B cell (primary cell): ENCODE results near the gene PITRM1. TPM values are rescaled to one million over a fixed set of nuclear protein-coding genes. Genes with fewer than 3 reads are reported as not detected.
"Not testable (repeated sequence)": the region's sequence is repeated elsewhere in the genome, so short reads cannot be mapped to it uniquely, and the experiment has no call there.

Source experiments
- ATAC-seq: fragments of 200-7000 bp; cut with Tn5 transposase; one replicate; pipeline ENCODE4 v1.10.0; 2021; ENCODE audit warnings: low read depth, mild to moderate bottlenecking, moderate number of reproducible peaks, moderate library complexity
- CTCF ChIA-PET: fragments of 350-600 bp; sonication (Branson Sonifier 250); formaldehyde crosslinking; loops from one replicate; lab custom pipeline; 2021; ENCODE audit warnings: antibody characterized with exemption, inconsistent platforms; lab: Charles Lee
- POLR2A ChIA-PET: fragments of 350-600 bp; sonication (Branson Sonifier 250); formaldehyde crosslinking; loops from one replicate; lab custom pipeline; 2021; ENCODE audit warnings: antibody characterized with exemption; lab: Charles Lee
- DNase-seq: peaks from one replicate; pipeline ENCODE4 v3.0.0; 2013
- H2AFZ ChIP-seq: 2 replicates; pipeline ENCODE4 v1.6.1; 2012; ENCODE audit warnings: mild to moderate bottlenecking, low read depth, low read length; ENCODE audit not compliant: insufficient read depth, poor library complexity, severe bottlenecking
- H3K27ac ChIP-seq, 2 donors: 1 replicate in 1 of 2; 2 replicates in 1 of 2; pipeline ENCODE4 v1.5.1; 2012 to 2013; ENCODE audit warnings: low read length in 2 of 2, mild to moderate bottlenecking in 2 of 2, moderate library complexity in 1 of 2
- H3K27me3 ChIP-seq, 4 experiments: fragments of 200-600 bp in 1 of 4; sonication (generic) in 1 of 4; replicated peaks in 1 of 4; 1 replicate in 2 of 4; 2 replicates in 2 of 4; pipeline versions ENCODE4 v1.6.1 to v1.7.0; 2013 to 2016; ENCODE audit warnings: low read length in 3 of 4, mild to moderate bottlenecking in 2 of 4, mixed read lengths in 1 of 4, moderate library complexity in 1 of 4; ENCODE audit not compliant: insufficient read depth in 4 of 4, control insufficient read depth in 3 of 4; ENCODE audit errors: control extremely low read depth in 1 of 4
- H3K36me3 ChIP-seq, 2 experiments: replicated peaks in 1 of 2; 1 replicate in 1 of 2; 2 replicates in 1 of 2; pipeline versions ENCODE4 v1.6.1 to v1.7.1; 2013; ENCODE audit warnings: low read length in 1 of 2; ENCODE audit not compliant: insufficient read depth in 2 of 2, control insufficient read depth in 1 of 2; ENCODE audit errors: control extremely low read depth in 1 of 2, extremely low read depth in 1 of 2
- H3K4me1 ChIP-seq, 2 donors: fragments of 200-600 bp in 1 of 2; sonication (generic) in 1 of 2; 1 replicate in 1 of 2; 2 replicates in 1 of 2; pipeline versions ENCODE4 v1.5.1 to v1.6.1; 2013 to 2017; ENCODE audit warnings: low read length in 2 of 2; ENCODE audit not compliant: control insufficient read depth in 2 of 2, insufficient read depth in 2 of 2
- H3K4me2 ChIP-seq: replicated peaks from 2 replicates; pipeline ENCODE3; 2012; ENCODE audit warnings: mild to moderate bottlenecking, low read depth, low read length; ENCODE audit not compliant: poor library complexity, severe bottlenecking
- H3K4me3 ChIP-seq, 5 experiments: fragments of 200-600 bp in 1 of 5; sonication (generic) in 1 of 5; 1 replicate in 3 of 5; 2 replicates in 2 of 5; pipeline versions ENCODE4 v1.5.1 to v1.7.0; 2011 to 2016; ENCODE audit warnings: low read length in 4 of 5, mild to moderate bottlenecking in 4 of 5, low read depth in 2 of 5, control low read depth in 1 of 5, moderate library complexity in 1 of 5; ENCODE audit not compliant: insufficient read depth in 1 of 5; ENCODE audit errors: control extremely low read depth in 1 of 5, extremely low read depth in 1 of 5
- H3K79me2 ChIP-seq: fragments of 200-600 bp; sonication (generic); one replicate; pipeline ENCODE4 v1.6.0; 2016; ENCODE audit warnings: low read length; ENCODE audit not compliant: control insufficient read depth, insufficient read depth
- H3K9ac ChIP-seq: fragments of 200-600 bp; sonication (generic); 2 replicates; pipeline ENCODE4 v1.6.1; 2017; ENCODE audit warnings: mild to moderate bottlenecking, low read length, moderate library complexity
- H3K9me3 ChIP-seq, 3 donors: one replicate each; pipeline versions ENCODE4 v1.6.1 to v1.7.1; 2013; ENCODE audit warnings: low read length in 2 of 3; ENCODE audit not compliant: control insufficient read depth in 2 of 3, insufficient read depth in 1 of 3; ENCODE audit errors: control extremely low read depth in 1 of 3
- H4K20me1 ChIP-seq: 2 replicates; pipeline ENCODE4 v1.6.0; 2012; ENCODE audit warnings: mild to moderate bottlenecking, low read length; ENCODE audit not compliant: insufficient read depth, control insufficient read depth, poor library complexity, severe bottlenecking
- H3K27ac Mint-ChIP-seq: one replicate; pipeline ENCODE4 v1.8.0; 2021; ENCODE audit warnings: mixed read lengths
- H3K27me3 Mint-ChIP-seq: one replicate; pipeline ENCODE4 v1.8.0; 2021; ENCODE audit warnings: mixed read lengths
- H3K4me1 Mint-ChIP-seq: one replicate; pipeline ENCODE4 v1.8.0; 2021; ENCODE audit warnings: mixed read lengths
- H3K4me3 Mint-ChIP-seq: one replicate; pipeline ENCODE4 v1.8.0; 2021; ENCODE audit warnings: mixed read lengths
- H3K9me3 Mint-ChIP-seq: one replicate; pipeline ENCODE4 v1.8.0; 2022; ENCODE audit warnings: mixed read lengths; ENCODE audit not compliant: insufficient read depth
- EZH2 ChIP-seq: IDR thresholded peaks from 2 replicates; pipeline ENCODE4 v1.6.1; 2012; ENCODE audit warnings: borderline replicate concordance, low read depth, mild to moderate bottlenecking, moderate library complexity, low read length; ENCODE audit not compliant: insufficient read depth, poor library complexity, severe bottlenecking
- WGBS: methylation state at CpG from one replicate; pipeline ENCODE4 v1.1.5; 2013; ENCODE audit warnings: missing lambda C conversion rate; ENCODE audit not compliant: insufficient coverage; 5-methylcytosine and 5-hydroxymethylcytosine counted together
- intact Hi-C: fragments of 100-400 bp; cut with micrococcal nuclease; formaldehyde crosslinking; loops from one replicate; pipeline ENCODE4 v1.10.0; 2022
- polyA plus RNA-seq: library from polyadenylated mRNA; depleted of rRNA; stranded (reverse); fragments of >200 nt; gene quantifications from 2 replicates; pipeline ENCODE4 v1.2.3, GENCODE V29; 2012
- total RNA-seq, 2 donors: library from RNA; stranded (reverse); fragments of 120-200 nt in 1 of 2; gene quantifications; 1 replicate in 1 of 2; 2 replicates in 1 of 2; pipeline versions ENCODE4 v1.2.3 to v1.2.4, GENCODE V29; 2013 to 2022
- TF ChIP-seq, protein P1 (sequence below): fragments of 200-600 bp; IDR thresholded peaks from one replicate; pipeline ENCODE4 v1.8.0; 2022; ENCODE audit warnings: antibody characterized with exemption, mild to moderate bottlenecking

Gene PITRM1
- total and polyA plus RNA-seq, 2 donors (not counting 1 experiment from before 2014, with no cell fraction given) = 50.7 to 71.1 TPM

DNA sequence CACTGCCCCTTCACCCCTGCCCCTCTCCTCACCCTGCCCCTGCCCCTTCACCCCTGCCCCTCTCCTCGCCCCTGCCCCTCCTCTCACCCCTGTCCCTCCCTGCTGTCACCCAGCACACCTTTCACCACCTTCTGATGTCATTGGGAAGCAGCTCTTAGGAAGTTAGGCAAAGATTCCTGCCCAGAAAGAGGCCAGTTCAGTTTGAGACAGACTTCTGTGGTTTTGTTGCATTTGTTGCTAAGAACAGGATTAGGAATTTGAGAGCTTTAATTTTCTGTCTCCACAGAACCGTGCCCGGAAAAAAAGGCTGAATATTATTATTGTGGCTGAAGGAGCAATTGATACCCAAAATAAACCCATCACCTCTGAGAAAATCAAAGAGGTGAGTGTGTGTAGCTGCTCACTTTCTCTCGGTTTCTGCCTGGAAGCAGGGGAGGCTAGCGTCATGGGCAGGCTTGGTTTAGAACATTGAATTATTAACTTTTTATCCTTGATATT is 65.6 kb downstream of the PITRM1 start:
- H3K4me2 ChIP-seq = no peak overlapping the region
- H4K20me1 ChIP-seq = no peaks in the 10 kb centered on the region
- no peak overlapping the region for H3K4me3 ChIP-seq
- POLR2A ChIA-PET = no interaction called here
- no peak overlapping the region for H3K27ac Mint-ChIP-seq
- H3K9me3 Mint-ChIP-seq = no peaks in the 10 kb centered on the region
- H3K4me3 Mint-ChIP-seq = no peak overlapping the region
- TF ChIP-seq, protein P1, sequence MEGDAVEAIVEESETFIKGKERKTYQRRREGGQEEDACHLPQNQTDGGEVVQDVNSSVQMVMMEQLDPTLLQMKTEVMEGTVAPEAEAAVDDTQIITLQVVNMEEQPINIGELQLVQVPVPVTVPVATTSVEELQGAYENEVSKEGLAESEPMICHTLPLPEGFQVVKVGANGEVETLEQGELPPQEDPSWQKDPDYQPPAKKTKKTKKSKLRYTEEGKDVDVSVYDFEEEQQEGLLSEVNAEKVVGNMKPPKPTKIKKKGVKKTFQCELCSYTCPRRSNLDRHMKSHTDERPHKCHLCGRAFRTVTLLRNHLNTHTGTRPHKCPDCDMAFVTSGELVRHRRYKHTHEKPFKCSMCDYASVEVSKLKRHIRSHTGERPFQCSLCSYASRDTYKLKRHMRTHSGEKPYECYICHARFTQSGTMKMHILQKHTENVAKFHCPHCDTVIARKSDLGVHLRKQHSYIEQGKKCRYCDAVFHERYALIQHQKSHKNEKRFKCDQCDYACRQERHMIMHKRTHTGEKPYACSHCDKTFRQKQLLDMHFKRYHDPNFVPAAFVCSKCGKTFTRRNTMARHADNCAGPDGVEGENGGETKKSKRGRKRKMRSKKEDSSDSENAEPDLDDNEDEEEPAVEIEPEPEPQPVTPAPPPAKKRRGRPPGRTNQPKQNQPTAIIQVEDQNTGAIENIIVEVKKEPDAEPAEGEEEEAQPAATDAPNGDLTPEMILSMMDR = no peak
- no peak for TF ChIP-seq EZH2
- intact Hi-C loops = no loop called here
- DNase-seq (no peak), ATAC-seq (no peak)
- no peak overlapping the region for H2AFZ ChIP-seq
- peaks cover 17% of the 10 kb centered on the region for H3K4me1 Mint-ChIP-seq
- peaks cover 1 to 64% of the 10 kb centered on the region in 2 experiments for H3K36me3 ChIP-seq
- no peak overlapping the region for H3K27ac ChIP-seq
- CTCF ChIA-PET = no interaction called here
- no peaks in the 10 kb centered on the region for H3K27me3 ChIP-seq
- no peaks in the 10 kb centered on the region for H3K27me3 Mint-ChIP-seq
- H3K9me3 ChIP-seq = no peaks in the 10 kb centered on the region
- no peaks in the 10 kb centered on the region for H3K79me2 ChIP-seq
- no peak overlapping the region for H3K9ac ChIP-seq
- peaks cover 4 to 7% of the 10 kb centered on the region in 2 donors for H3K4me1 ChIP-seq
- WGBS = no CpG with 5 or more reads among the region's 5 CpGs

DNA sequence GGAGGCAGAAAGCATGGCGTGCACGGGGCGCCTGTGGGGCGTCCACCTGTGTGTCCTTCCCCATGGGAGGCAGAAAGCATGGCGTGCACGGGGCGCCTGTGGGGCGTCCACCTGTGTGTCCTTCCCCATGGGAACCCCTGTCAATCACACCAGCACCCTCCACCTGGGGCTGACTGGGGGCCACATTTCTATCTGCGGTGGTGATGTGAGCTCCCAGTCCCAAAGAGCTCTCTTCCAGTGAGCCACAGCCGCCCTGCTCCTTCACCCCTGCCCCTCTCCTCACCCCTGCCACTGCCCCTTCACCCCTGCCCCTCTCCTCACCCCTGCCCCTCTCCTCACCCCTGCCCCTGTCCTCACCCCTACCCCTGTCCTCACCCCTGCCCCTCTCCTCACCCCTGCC is 66.3 kb downstream of the PITRM1 start:
- H3K4me1 Mint-ChIP-seq = peaks cover 11% of the 10 kb centered on the region
- H3K4me3 Mint-ChIP-seq, H3K27ac ChIP-seq, H3K27me3 Mint-ChIP-seq, intact Hi-C loops, H3K27ac Mint-ChIP-seq, H3K4me2 ChIP-seq, H4K20me1 ChIP-seq, H3K4me1 ChIP-seq, ATAC-seq, H3K9me3 ChIP-seq, H3K4me3 ChIP-seq, H3K9ac ChIP-seq, H3K27me3 ChIP-seq, H3K79me2 ChIP-seq, H2AFZ ChIP-seq, POLR2A ChIA-PET, H3K9me3 Mint-ChIP-seq, CTCF ChIA-PET, DNase-seq: not testable (repeated sequence)
- H3K36me3 ChIP-seq = peaks cover 1 to 66% of the 10 kb centered on the region in 2 experiments
- WGBS = 60% methylated on average over 2 of the region's 10 CpGs
